ENCODE data around the gene VPS37C. TPM values are rescaled to one million over a fixed set of nuclear protein-coding genes. Genes with fewer than 3 reads are reported as not detected.
A peak's percentile ranks its signal among the peaks of the same experiment; 100 is the strongest.

The VPS37C gene
- total and polyA plus RNA-seq, 7 experiments from 2014 or later, result 0.31 to 12.0 (median 7.9) TPM

- Histone ChIP-seq H3K4me3 (ENCODE audit: low read length) (no peak overlapping the region), H3K27ac (ENCODE audit: low read depth, low read length) (no peak overlapping the region), H3K27me3 (ENCODE audit: control insufficient read depth in 2 of 2, insufficient read depth in 2 of 2, low read length in 2 of 2) (no peaks in the 10 kb centered on the region), H3K36me3 (ENCODE audit: control insufficient read depth in 2 of 3, insufficient read depth in 3 of 3, low read length in 3 of 3) (no peaks in the 10 kb centered on the region), H3K9me3 (ENCODE audit: control insufficient read depth in 2 of 3, low read length in 3 of 3) (no peaks in the 10 kb centered on the region), H3K4me1 (ENCODE audit: control insufficient read depth in 2 of 2, insufficient read depth in 2 of 2, low read length in 2 of 2) (no peaks in the 10 kb centered on the region)
- POLR2A ChIA-PET, result interaction anchor here (0.6 kb wide), 1 partner anchor 13 kb away, joined by 3 read pairs; no protein-coding TSS in a partner anchor
- no peak overlapping the region for H3K4me3 Mint-ChIP-seq
- peaks cover 6 to 50% (median 33%) of the 10 kb centered on the region in 7 donors for H3K4me1 Mint-ChIP-seq
- H3K27me3 Mint-ChIP-seq, result no peaks in the 10 kb centered on the region
- H3K9me3 Mint-ChIP-seq, result no peaks in the 10 kb centered on the region
- peaks cover 0 to 13% (median 0%) of the 10 kb centered on the region in 5 donors for H3K36me3 Mint-ChIP-seq
- DNase-seq (no peak), ATAC-seq (no peak)
- H3K27ac Mint-ChIP-seq, result peak overlapping the region in 1 of 9 donors; percentile 6
- CTCF ChIA-PET, result interaction anchor here (0.6 to 1.4 kb wide), 3 partner anchors 64 to 1192 kb away, joined by 4 read pairs; no protein-coding TSS in a partner anchor
- intact Hi-C loops (cut with micrococcal nuclease), result no loop called here
Observed at GRCh38 chr11:61147791-61148620, 13.2 kb downstream of the VPS37C start.

GRCh38 chr11:61147271-61147670 is 14.0 kb downstream of the VPS37C start:
- H3K36me3 ChIP-seq (ENCODE audit: control insufficient read depth in 2 of 3, insufficient read depth in 3 of 3, low read length in 3 of 3), result no peaks in the 10 kb centered on the region

GRCh38 chr11:61146416-61146815 is 14.8 kb downstream of the VPS37C start:
- DNase-seq, result no peak
- peaks cover 3 to 47% (median 32%) of the 10 kb centered on the region in 7 donors for H3K4me1 Mint-ChIP-seq
- no peak overlapping the region for H3K4me3 Mint-ChIP-seq
- H3K27ac ChIP-seq (ENCODE audit: low read depth, low read length), result no peak overlapping the region
- H3K4me3 ChIP-seq (ENCODE audit: low read length), result no peak overlapping the region
- ChIA-PET CTCF (no interaction called here), POLR2A (no interaction called here)
- no peaks in the 10 kb centered on the region for H3K27me3 ChIP-seq (ENCODE audit: control insufficient read depth in 2 of 2, insufficient read depth in 2 of 2, low read length in 2 of 2)
- intact Hi-C loops (cut with micrococcal nuclease), result no loop called here
- peaks cover 0 to 8% (median 0%) of the 10 kb centered on the region in 5 donors for H3K36me3 Mint-ChIP-seq
- no peaks in the 10 kb centered on the region for H3K9me3 ChIP-seq (ENCODE audit: control insufficient read depth in 2 of 3, low read length in 3 of 3)
- peak overlapping the region in 3 of 9 donors; percentile 10 to 64 (median 58) for H3K27ac Mint-ChIP-seq
- no peaks in the 10 kb centered on the region for H3K27me3 Mint-ChIP-seq
- no peaks in the 10 kb centered on the region for H3K36me3 ChIP-seq (ENCODE audit: control insufficient read depth in 2 of 3, insufficient read depth in 3 of 3, low read length in 3 of 3)
- H3K4me1 ChIP-seq (ENCODE audit: control insufficient read depth in 2 of 2, insufficient read depth in 2 of 2, low read length in 2 of 2), result no peaks in the 10 kb centered on the region
- no peak for ATAC-seq
- H3K9me3 Mint-ChIP-seq, result no peaks in the 10 kb centered on the region

More at GRCh38 chr11:61147271-61147670, 14.0 kb downstream of the VPS37C start:
- H3K4me1 ChIP-seq (ENCODE audit: control insufficient read depth in 2 of 2, insufficient read depth in 2 of 2, low read length in 2 of 2), result no peaks in the 10 kb centered on the region
- H3K9me3 ChIP-seq (ENCODE audit: control insufficient read depth in 2 of 3, low read length in 3 of 3), result no peaks in the 10 kb centered on the region
- peak overlapping the region in 2 of 9 donors; percentile 8 to 62 for H3K27ac Mint-ChIP-seq
- H3K36me3 Mint-ChIP-seq, result peaks cover 0 to 8% (median 0%) of the 10 kb centered on the region in 5 donors
- H3K27me3 Mint-ChIP-seq, result no peaks in the 10 kb centered on the region
- H3K4me3 Mint-ChIP-seq, result no peak overlapping the region
- no peaks in the 10 kb centered on the region for H3K27me3 ChIP-seq (ENCODE audit: control insufficient read depth in 2 of 2, insufficient read depth in 2 of 2, low read length in 2 of 2)
- no peak for DNase-seq
- no peak for ATAC-seq
- no peaks in the 10 kb centered on the region for H3K9me3 Mint-ChIP-seq
- H3K4me3 ChIP-seq (ENCODE audit: low read length), result no peak overlapping the region
- no peak overlapping the region for H3K27ac ChIP-seq (ENCODE audit: low read depth, low read length)
- CTCF ChIA-PET, result interaction anchor here (0.6 to 1.4 kb wide), 3 partner anchors 64 to 1192 kb away, joined by 4 read pairs; no protein-coding TSS in a partner anchor
- POLR2A ChIA-PET, result no interaction called here
- intact Hi-C loops (cut with micrococcal nuclease), result no loop called here
- H3K4me1 Mint-ChIP-seq, result peaks cover 3 to 48% (median 30%) of the 10 kb centered on the region in 7 donors

- POLR2A ChIA-PET, result interaction anchor here (0.5 to 1.0 kb wide), 3 partner anchors 11 to 161 kb away, joined by 3 to 4 read pairs (median 3); no protein-coding TSS in a partner anchor
- peaks cover 0 to 8% (median 0%) of the 10 kb centered on the region in 5 donors for H3K36me3 Mint-ChIP-seq
Observed at GRCh38 chr11:61145228-61146005, 15.8 kb downstream of the VPS37C start.

GRCh38 chr11:61144511-61145179 is 16.6 kb downstream of the VPS37C start:
- Histone ChIP-seq H3K9me3 (ENCODE audit: control insufficient read depth in 2 of 3, low read length in 3 of 3) (no peaks in the 10 kb centered on the region), H3K27me3 (ENCODE audit: control insufficient read depth in 2 of 2, insufficient read depth in 2 of 2, low read length in 2 of 2) (no peaks in the 10 kb centered on the region), H3K36me3 (ENCODE audit: control insufficient read depth in 2 of 3, insufficient read depth in 3 of 3, low read length in 3 of 3) (no peaks in the 10 kb centered on the region), H3K4me3 (ENCODE audit: low read length) (no peak overlapping the region), H3K27ac (ENCODE audit: low read depth, low read length) (no peak overlapping the region), H3K4me1 (ENCODE audit: control insufficient read depth in 2 of 2, insufficient read depth in 2 of 2, low read length in 2 of 2) (no peaks in the 10 kb centered on the region)
- intact Hi-C loops (cut with micrococcal nuclease), result no loop called here
- H3K27me3 Mint-ChIP-seq, result no peaks in the 10 kb centered on the region
- ChIA-PET POLR2A (interaction anchor here (0.5 to 1.0 kb wide), 3 partner anchors 10 to 160 kb away, joined by 3 to 4 read pairs (median 3); no protein-coding TSS in a partner anchor), CTCF (interaction anchor here (1.1 kb wide), 1 partner anchor 15 kb away, joined by 4 read pairs; no protein-coding TSS in a partner anchor)
- H3K4me1 Mint-ChIP-seq, result peaks cover 3 to 39% (median 26%) of the 10 kb centered on the region in 7 donors
- peak overlapping the region in 1 of 9 donors; percentile 43 for H3K27ac Mint-ChIP-seq
- no peak for DNase-seq
- H3K9me3 Mint-ChIP-seq, result no peaks in the 10 kb centered on the region
- no peak for ATAC-seq
- peaks cover 0 to 8% (median 0%) of the 10 kb centered on the region in 5 donors for H3K36me3 Mint-ChIP-seq
- H3K4me3 Mint-ChIP-seq, result no peak overlapping the region

More at GRCh38 chr11:61145228-61146005, 15.8 kb downstream of the VPS37C start:
- H3K4me3 Mint-ChIP-seq, result no peak overlapping the region
- DNase-seq (no peak), ATAC-seq (no peak)
- no peak overlapping the region for H3K27ac ChIP-seq (ENCODE audit: low read depth, low read length)
- no peak overlapping the region for H3K27ac Mint-ChIP-seq
- H3K9me3 ChIP-seq (ENCODE audit: control insufficient read depth in 2 of 3, low read length in 3 of 3), result no peaks in the 10 kb centered on the region
- H3K27me3 ChIP-seq (ENCODE audit: control insufficient read depth in 2 of 2, insufficient read depth in 2 of 2, low read length in 2 of 2), result no peaks in the 10 kb centered on the region
- CTCF ChIA-PET, result interaction anchor here (1.1 kb wide), 1 partner anchor 15 kb away, joined by 4 read pairs; no protein-coding TSS in a partner anchor
- intact Hi-C loops (cut with micrococcal nuclease), result no loop called here
- no peaks in the 10 kb centered on the region for H3K4me1 ChIP-seq (ENCODE audit: control insufficient read depth in 2 of 2, insufficient read depth in 2 of 2, low read length in 2 of 2)
- H3K4me3 ChIP-seq (ENCODE audit: low read length), result no peak overlapping the region
- H3K27me3 Mint-ChIP-seq, result no peaks in the 10 kb centered on the region
- no peaks in the 10 kb centered on the region for H3K36me3 ChIP-seq (ENCODE audit: control insufficient read depth in 2 of 3, insufficient read depth in 3 of 3, low read length in 3 of 3)
- peaks cover 3 to 46% (median 32%) of the 10 kb centered on the region in 7 donors for H3K4me1 Mint-ChIP-seq
- H3K9me3 Mint-ChIP-seq, result no peaks in the 10 kb centered on the region

GRCh38 chr11:61142424-61142823 is 18.8 kb downstream of the VPS37C start:
- Histone ChIP-seq H3K27ac (ENCODE audit: low read depth, low read length) (no peak overlapping the region), H3K9me3 (ENCODE audit: control insufficient read depth in 2 of 3, low read length in 3 of 3) (no peaks in the 10 kb centered on the region), H3K4me1 (ENCODE audit: control insufficient read depth in 2 of 2, insufficient read depth in 2 of 2, low read length in 2 of 2) (no peaks in the 10 kb centered on the region), H3K36me3 (ENCODE audit: control insufficient read depth in 2 of 3, insufficient read depth in 3 of 3, low read length in 3 of 3) (no peaks in the 10 kb centered on the region), H3K27me3 (ENCODE audit: control insufficient read depth in 2 of 2, insufficient read depth in 2 of 2, low read length in 2 of 2) (no peaks in the 10 kb centered on the region), H3K4me3 (ENCODE audit: low read length) (no peak overlapping the region)
- Mint-ChIP-seq H3K27ac (peak overlapping the region in 2 of 9 donors; percentile 3 to 82), H3K9me3 (no peaks in the 10 kb centered on the region), H3K36me3 (peaks cover 2 to 21% (median 4%) of the 10 kb centered on the region in 5 donors), H3K4me3 (no peak overlapping the region), H3K4me1 (peaks cover 3 to 35% (median 19%) of the 10 kb centered on the region in 7 donors), H3K27me3 (no peaks in the 10 kb centered on the region)
- POLR2A ChIA-PET, result no interaction called here
- ATAC-seq (no peak), DNase-seq (no peak)
- intact Hi-C loops (cut with micrococcal nuclease), result no loop called here
- CTCF ChIA-PET, result interaction anchor here (1.6 kb wide), 1 partner anchor 15 kb away, joined by 3 read pairs; no protein-coding TSS in a partner anchor

Measured in naive thymus-derived CD4-positive, alpha-beta T cell (primary cell).